ENCODE measurements around the gene BOC. TPM values are rescaled to one million over a fixed set of nuclear protein-coding genes. Genes with fewer than 3 reads are reported as not detected.

The BOC gene
- total and polyA plus RNA-seq, 9 donors = 28.6 to 98.5 (median 58.0) TPM

DNA sequence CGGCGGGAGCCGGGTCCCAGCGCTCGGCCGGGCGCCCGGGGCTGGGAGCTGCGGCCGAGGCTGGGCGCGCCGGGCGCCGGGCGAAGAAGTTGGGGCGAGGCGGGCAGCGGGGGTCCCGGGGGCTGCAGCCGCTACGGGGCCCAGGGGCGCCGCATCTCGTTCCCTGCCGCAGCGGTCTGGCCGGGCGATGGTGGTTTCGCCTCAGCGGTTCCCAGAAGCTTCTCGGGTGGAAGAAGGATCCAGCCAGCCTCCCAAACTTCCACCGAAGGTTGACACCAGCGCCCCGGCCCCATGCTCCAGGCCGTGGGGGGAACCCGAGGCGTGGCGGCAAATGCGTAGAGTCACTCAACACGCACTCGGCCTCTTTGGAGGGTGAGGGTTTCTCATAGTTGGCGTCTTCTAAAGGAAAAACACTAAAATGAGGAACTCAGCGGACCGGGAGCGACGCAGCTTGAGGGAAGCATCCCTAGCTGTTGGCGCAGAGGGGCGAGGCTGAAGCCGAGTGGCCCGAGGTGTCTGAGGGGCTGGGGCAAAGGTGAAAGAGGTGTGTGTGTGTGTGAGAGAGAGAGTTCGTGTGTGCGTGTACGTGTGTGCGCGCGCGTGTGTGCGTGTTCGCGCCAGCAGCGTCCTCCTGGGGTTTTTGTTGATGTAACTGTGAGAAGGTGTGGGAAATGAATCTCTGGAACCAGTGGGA is 940 bp downstream of the BOC start:
- Histone ChIP-seq H3K27ac (peak overlapping the region; percentile 82 to 91), H3K9me3 (no peaks in the 10 kb centered on the region), H3K36me3 (no peaks in the 10 kb centered on the region), H3K27me3 (no peaks in the 10 kb centered on the region), H3K4me3 (peak overlapping the region; percentile 83), H3K4me1 (ENCODE audit: insufficient read depth) (peaks cover 4% of the 10 kb centered on the region)
- no peak for TF ChIP-seq POLR2A (IDR thresholded peaks at IDR 0.05)
- no peak for TF ChIP-seq EP300 (IDR thresholded peaks at IDR 0.05)
- TF ChIP-seq, protein P1, sequence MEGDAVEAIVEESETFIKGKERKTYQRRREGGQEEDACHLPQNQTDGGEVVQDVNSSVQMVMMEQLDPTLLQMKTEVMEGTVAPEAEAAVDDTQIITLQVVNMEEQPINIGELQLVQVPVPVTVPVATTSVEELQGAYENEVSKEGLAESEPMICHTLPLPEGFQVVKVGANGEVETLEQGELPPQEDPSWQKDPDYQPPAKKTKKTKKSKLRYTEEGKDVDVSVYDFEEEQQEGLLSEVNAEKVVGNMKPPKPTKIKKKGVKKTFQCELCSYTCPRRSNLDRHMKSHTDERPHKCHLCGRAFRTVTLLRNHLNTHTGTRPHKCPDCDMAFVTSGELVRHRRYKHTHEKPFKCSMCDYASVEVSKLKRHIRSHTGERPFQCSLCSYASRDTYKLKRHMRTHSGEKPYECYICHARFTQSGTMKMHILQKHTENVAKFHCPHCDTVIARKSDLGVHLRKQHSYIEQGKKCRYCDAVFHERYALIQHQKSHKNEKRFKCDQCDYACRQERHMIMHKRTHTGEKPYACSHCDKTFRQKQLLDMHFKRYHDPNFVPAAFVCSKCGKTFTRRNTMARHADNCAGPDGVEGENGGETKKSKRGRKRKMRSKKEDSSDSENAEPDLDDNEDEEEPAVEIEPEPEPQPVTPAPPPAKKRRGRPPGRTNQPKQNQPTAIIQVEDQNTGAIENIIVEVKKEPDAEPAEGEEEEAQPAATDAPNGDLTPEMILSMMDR (IDR thresholded peaks at IDR 0.05) = no peak
- WGBS, 3 donors = 0 to 1% (median 1%) methylated on average over 58 to 62 of the region's 62 CpGs
- intact Hi-C loops (cut with DNase I) = loop anchor here in 2 of 4 donors (5.0 to 10.0 kb wide), 4 partner anchors 60 to 157 kb away; no protein-coding TSS in a partner anchor
- peak; percentile 53 to 71 (median 57) for DNase-seq

DNA sequence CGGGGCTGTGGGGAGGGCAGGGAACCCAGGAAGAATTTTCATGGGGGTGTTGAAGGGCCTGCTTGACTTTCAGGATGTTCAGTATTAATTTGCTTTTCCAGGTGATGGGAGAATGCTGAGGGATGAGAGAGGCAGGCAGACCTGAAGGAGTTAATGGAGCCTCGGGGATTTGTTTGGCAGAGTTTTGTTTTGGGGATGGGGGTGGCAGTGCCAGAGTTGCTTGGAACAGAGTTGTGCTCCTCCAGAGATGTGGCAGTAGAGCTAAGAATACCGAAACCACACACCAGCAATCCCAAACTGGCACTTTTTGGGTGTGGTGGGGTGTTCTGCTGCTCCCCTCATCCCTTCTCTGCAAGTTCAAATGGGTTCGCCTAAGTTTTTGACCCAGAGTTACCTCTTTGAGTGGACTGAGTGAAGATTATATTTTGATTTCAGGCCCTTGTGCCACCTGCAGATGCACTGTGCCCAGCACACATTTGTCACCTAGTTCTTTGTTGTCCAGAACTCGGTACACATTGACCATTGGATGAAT is 1.6 kb downstream of the BOC start:
- 9 to 13% (median 12%) methylated on average over 5 of the region's 5 CpGs for WGBS, 3 donors
- Histone ChIP-seq H3K9me3 (no peaks in the 10 kb centered on the region), H3K4me3 (peak overlapping the region; percentile 83), H3K4me1 (ENCODE audit: insufficient read depth) (peaks cover 4% of the 10 kb centered on the region), H3K27me3 (no peaks in the 10 kb centered on the region), H3K27ac (peak overlapping the region; percentile 82 to 91), H3K36me3 (no peaks in the 10 kb centered on the region)
- intact Hi-C loops (cut with DNase I) = loop anchor here in 2 of 4 donors (5.0 to 10.0 kb wide), 4 partner anchors 61 to 158 kb away; no protein-coding TSS in a partner anchor
- TF ChIP-seq EP300 (IDR thresholded peaks at IDR 0.05) = no peak
- TF ChIP-seq, protein P1 (IDR thresholded peaks at IDR 0.05) = no peak
- TF ChIP-seq POLR2A (IDR thresholded peaks at IDR 0.05) = no peak
- no peak for DNase-seq

DNA sequence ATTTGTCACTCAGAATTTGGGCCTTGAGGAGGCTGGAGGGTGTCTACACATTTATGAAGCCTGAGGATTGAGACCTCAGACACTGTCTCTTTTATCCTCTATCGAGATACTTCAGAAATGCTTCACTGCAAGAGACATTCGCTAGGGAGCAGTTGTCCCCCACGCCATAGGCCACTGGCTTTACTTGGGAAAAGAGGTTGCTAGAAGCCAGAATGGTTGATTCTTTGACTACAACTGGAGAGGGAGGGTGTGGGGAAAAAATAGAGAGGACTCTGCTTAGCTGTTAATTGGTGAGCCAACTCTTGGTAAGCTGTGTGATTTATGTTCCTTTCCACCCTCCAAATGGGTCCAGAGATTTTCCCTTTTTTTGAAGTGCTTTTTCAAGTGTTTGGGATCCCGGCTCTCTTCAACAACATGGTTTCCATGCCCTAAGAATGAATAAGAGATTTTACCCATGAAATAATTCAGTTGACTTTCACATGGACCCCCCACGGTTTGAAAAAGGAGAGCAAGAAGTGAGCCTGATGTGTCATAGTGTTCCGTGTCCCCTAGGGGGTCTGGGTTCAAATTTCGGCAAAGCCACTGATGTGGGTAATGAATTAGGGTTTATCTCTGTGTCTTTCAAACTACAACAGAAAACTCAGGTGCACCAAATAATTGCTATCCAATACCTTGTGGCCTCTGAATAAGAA is 2.7 kb downstream of the BOC start:
- WGBS, 3 donors = 34 to 58% (median 45%) methylated on average over 7 of the region's 7 CpGs
- Histone ChIP-seq H3K9me3 (no peaks in the 10 kb centered on the region), H3K4me3 (peak overlapping the region; percentile 83), H3K4me1 (ENCODE audit: insufficient read depth) (peaks cover 4% of the 10 kb centered on the region), H3K36me3 (no peaks in the 10 kb centered on the region), H3K27ac (no peak overlapping the region), H3K27me3 (no peaks in the 10 kb centered on the region)
- no peak for DNase-seq
- intact Hi-C loops (cut with DNase I) = loop anchor here in 2 of 4 donors (5.0 to 10.0 kb wide), 4 partner anchors 62 to 159 kb away; no protein-coding TSS in a partner anchor
- TF ChIP-seq, protein P1 (IDR thresholded peaks at IDR 0.05) = no peak
- TF ChIP-seq POLR2A (IDR thresholded peaks at IDR 0.05) = no peak

DNA sequence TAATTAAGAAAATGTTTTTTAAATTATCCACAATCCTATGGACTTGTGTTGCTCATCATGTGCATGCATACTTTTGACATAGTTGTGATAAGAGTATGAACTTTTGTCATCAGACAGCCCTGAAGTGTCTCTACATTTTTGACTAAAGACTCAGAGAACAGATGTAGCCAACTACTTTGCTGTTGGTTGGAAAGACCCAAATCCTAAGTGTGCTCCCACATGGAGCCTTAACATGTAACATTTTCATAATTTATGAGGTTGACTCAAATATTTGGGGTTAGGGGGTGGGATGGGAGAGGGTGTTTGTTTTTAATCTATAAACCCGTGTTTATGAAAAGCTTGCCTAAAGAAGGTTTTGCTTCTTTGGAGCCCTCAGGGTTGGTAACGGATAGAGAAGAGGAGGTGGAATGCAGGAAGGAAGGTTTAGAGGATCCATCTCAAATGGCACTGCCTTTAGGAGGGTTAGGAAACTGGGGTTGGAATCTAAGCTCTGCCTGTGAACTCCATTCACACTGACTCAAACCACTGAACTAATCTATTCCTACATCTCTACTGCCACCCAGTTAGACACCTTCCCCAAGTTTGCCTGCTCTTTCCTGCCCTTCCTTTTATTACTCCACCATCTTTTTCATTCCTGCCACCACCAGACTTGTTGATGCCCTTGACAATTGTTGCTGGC is 3.7 kb downstream of the BOC start:
- Histone ChIP-seq H3K9me3 (no peaks in the 10 kb centered on the region), H3K4me3 (no peak overlapping the region), H3K36me3 (no peaks in the 10 kb centered on the region), H3K4me1 (ENCODE audit: insufficient read depth) (peaks cover 4% of the 10 kb centered on the region), H3K27me3 (no peaks in the 10 kb centered on the region), H3K27ac (no peak overlapping the region)
- 23 to 42% (median 25%) methylated on average over 2 of the region's 2 CpGs for WGBS, 3 donors
- DNase-seq = no peak
- intact Hi-C loops (cut with DNase I) = loop anchor here in 2 of 4 donors (5.0 to 10.0 kb wide), 4 partner anchors 62 to 160 kb away; no protein-coding TSS in a partner anchor
- TF ChIP-seq POLR2A (IDR thresholded peaks at IDR 0.05) (no peak), EP300 (IDR thresholded peaks at IDR 0.05) (no peak)
- TF ChIP-seq, protein P1 (IDR thresholded peaks at IDR 0.05) = no peak
